ENCODE results near the gene FXYD4.
A peak's percentile ranks its signal among the peaks of the same experiment; 100 is the strongest.
"Not testable (repeated sequence)": the region's sequence is repeated elsewhere in the genome, so short reads cannot be mapped to it uniquely, and the experiment has no call there.

Gene FXYD4

GRCh38 chr10:43421201-43421507, 49.7 kb downstream of the FXYD4 start:
- no peaks in the 10 kb centered on the region for H3K27me3 ChIP-seq (ENCODE audit: insufficient read depth, low read length, poor library complexity, severe bottlenecking)
- no peak for TF ChIP-seq EZH2phosphoT487 (IDR thresholded peaks at IDR 0.05; ENCODE audit: borderline replicate concordance)
- no peak for TF ChIP-seq CTCF (conservative IDR thresholded peaks at IDR 0.05; ENCODE audit: low read length)
- H3K4me2 ChIP-seq (ENCODE audit: low read depth, low read length, poor library complexity, severe bottlenecking) = peak overlapping the region; percentile 88
- H3K9me2 ChIP-seq (replicated peaks; ENCODE audit: low read depth, low read length) = no peaks in the 10 kb centered on the region
- peaks cover 37% of the 10 kb centered on the region for H3F3A ChIP-seq (ENCODE audit: low read depth)
- H3K79me2 ChIP-seq (ENCODE audit: insufficient read depth, low read length) = peaks cover 3% of the 10 kb centered on the region; the same call in 1 of the 2 replicates
- no peaks in the 10 kb centered on the region for H3K9me3 ChIP-seq (ENCODE audit: insufficient read depth, low read depth, low read length)
- no peaks in the 10 kb centered on the region for H3K36me3 ChIP-seq (ENCODE audit: insufficient read depth, low read length)
- H3K4me3 ChIP-seq (ENCODE audit: low read length, poor library complexity, severe bottlenecking) = peak overlapping the region; percentile 86
- peak overlapping the region; percentile 92 for H3K9ac ChIP-seq (ENCODE audit: low read depth, low read length, poor library complexity, severe bottlenecking)
- peak overlapping the region; percentile 80; the same call in 1 of the 2 replicates for H2AFZ ChIP-seq (ENCODE audit: low read length)
- H3K4me1 ChIP-seq (ENCODE audit: insufficient read depth, low read length, poor library complexity, severe bottlenecking) = peaks cover 48% of the 10 kb centered on the region
- no peaks in the 10 kb centered on the region for H4K20me1 ChIP-seq (ENCODE audit: insufficient read depth, low read length, poor library complexity, severe bottlenecking)

- H2AFZ ChIP-seq (ENCODE audit: low read length) = no peak overlapping the region
- H3K4me3 ChIP-seq (ENCODE audit: low read length, poor library complexity, severe bottlenecking) = peak overlapping the region; percentile 86
- H3K4me2 ChIP-seq (ENCODE audit: low read depth, low read length, poor library complexity, severe bottlenecking) = peak overlapping the region; percentile 88
Observed at GRCh38 chr10:43421519-43421918, 50.1 kb downstream of the FXYD4 start.

GRCh38 chr10:43421944-43422343, 50.5 kb downstream of the FXYD4 start:
- Histone ChIP-seq H3F3A (ENCODE audit: low read depth) (peaks cover 36% of the 10 kb centered on the region), H3K4me3 (ENCODE audit: low read length, poor library complexity, severe bottlenecking) (peak overlapping the region; percentile 86), H3K4me1 (ENCODE audit: insufficient read depth, low read length, poor library complexity, severe bottlenecking) (peaks cover 43% of the 10 kb centered on the region), H3K9ac (ENCODE audit: low read depth, low read length, poor library complexity, severe bottlenecking) (peak overlapping the region; percentile 92), H3K4me2 (ENCODE audit: low read depth, low read length, poor library complexity, severe bottlenecking) (peak overlapping the region; percentile 88)
- H3K79me2 ChIP-seq (ENCODE audit: insufficient read depth, low read length); H3K27me3 ChIP-seq (ENCODE audit: insufficient read depth, low read length, poor library complexity, severe bottlenecking); H2AFZ ChIP-seq (ENCODE audit: low read length); H3K36me3 ChIP-seq (ENCODE audit: insufficient read depth, low read length); H3K9me2 ChIP-seq (replicated peaks; ENCODE audit: low read depth, low read length); H4K20me1 ChIP-seq (ENCODE audit: insufficient read depth, low read length, poor library complexity, severe bottlenecking); H3K9me3 ChIP-seq (ENCODE audit: insufficient read depth, low read depth, low read length): not testable (repeated sequence)

More at GRCh38 chr10:43421519-43421918, 50.1 kb downstream of the FXYD4 start:
- H3K79me2 ChIP-seq (ENCODE audit: insufficient read depth, low read length) = peaks cover 3% of the 10 kb centered on the region; the same call in 1 of the 2 replicates
- no peaks in the 10 kb centered on the region for H3K9me3 ChIP-seq (ENCODE audit: insufficient read depth, low read depth, low read length)
- no peaks in the 10 kb centered on the region for H3K36me3 ChIP-seq (ENCODE audit: insufficient read depth, low read length)
- H3K9me2 ChIP-seq (replicated peaks; ENCODE audit: low read depth, low read length) = no peaks in the 10 kb centered on the region
- H3K9ac ChIP-seq (ENCODE audit: low read depth, low read length, poor library complexity, severe bottlenecking) = peak overlapping the region; percentile 92
- H4K20me1 ChIP-seq (ENCODE audit: insufficient read depth, low read length, poor library complexity, severe bottlenecking) = no peaks in the 10 kb centered on the region
- TF ChIP-seq CTCF (conservative IDR thresholded peaks at IDR 0.05; ENCODE audit: low read length) (no peak), EZH2phosphoT487 (IDR thresholded peaks at IDR 0.05; ENCODE audit: borderline replicate concordance) (no peak)
- H3K27me3 ChIP-seq (ENCODE audit: insufficient read depth, low read length, poor library complexity, severe bottlenecking) = no peaks in the 10 kb centered on the region
- H3K4me1 ChIP-seq (ENCODE audit: insufficient read depth, low read length, poor library complexity, severe bottlenecking) = peaks cover 44% of the 10 kb centered on the region
- H3F3A ChIP-seq (ENCODE audit: low read depth) = peaks cover 37% of the 10 kb centered on the region

- Histone ChIP-seq H3K9me3 (ENCODE audit: insufficient read depth, low read depth, low read length) (no peaks in the 10 kb centered on the region), H3K9ac (ENCODE audit: low read depth, low read length, poor library complexity, severe bottlenecking) (no peak overlapping the region), H2AFZ (ENCODE audit: low read length) (no peak overlapping the region), H3K4me2 (ENCODE audit: low read depth, low read length, poor library complexity, severe bottlenecking) (no peak overlapping the region), H3K4me3 (ENCODE audit: low read length, poor library complexity, severe bottlenecking) (no peak overlapping the region), H3K79me2 (ENCODE audit: insufficient read depth, low read length) (peaks cover 3% of the 10 kb centered on the region; the same call in 1 of the 2 replicates), H3K4me1 (ENCODE audit: insufficient read depth, low read length, poor library complexity, severe bottlenecking) (peaks cover 22% of the 10 kb centered on the region), H4K20me1 (ENCODE audit: insufficient read depth, low read length, poor library complexity, severe bottlenecking) (no peaks in the 10 kb centered on the region), H3F3A (ENCODE audit: low read depth) (peaks cover 20% of the 10 kb centered on the region), H3K36me3 (ENCODE audit: insufficient read depth, low read length) (no peaks in the 10 kb centered on the region), H3K9me2 (replicated peaks; ENCODE audit: low read depth, low read length) (no peaks in the 10 kb centered on the region), H3K27me3 (ENCODE audit: insufficient read depth, low read length, poor library complexity, severe bottlenecking) (no peaks in the 10 kb centered on the region)
- TF ChIP-seq CTCF (conservative IDR thresholded peaks at IDR 0.05; ENCODE audit: low read length) = no peak
- no peak for TF ChIP-seq EZH2phosphoT487 (IDR thresholded peaks at IDR 0.05; ENCODE audit: borderline replicate concordance)
Observed at GRCh38 chr10:43424416-43424815, 53.0 kb downstream of the FXYD4 start.
